Loucy (cell line): ENCODE measurements around the gene APPL2.
"Not testable (repeated sequence)": the region's sequence is repeated elsewhere in the genome, so short reads cannot be mapped to it uniquely, and the experiment has no call there.

Source experiments
- H2AFZ ChIP-seq: fragments of 200-600 bp; sonication (generic); 2 replicates; pipeline ENCODE4 v1.6.0; 2016; ENCODE audit warnings: antibody characterized with exemption, mild to moderate bottlenecking, low read length, moderate library complexity
- H3F3A ChIP-seq: fragments of 200-600 bp; 2 replicates; pipeline ENCODE4 v1.6.0; 2016; ENCODE audit warnings: antibody characterized with exemption, low read depth, mild to moderate bottlenecking
- H3K27me3 ChIP-seq: fragments of 200-600 bp; sonication (generic); 2 replicates; pipeline ENCODE4 v1.6.1; 2014; ENCODE audit warnings: low read length, mild to moderate bottlenecking; ENCODE audit not compliant: insufficient read depth, poor library complexity, severe bottlenecking
- H3K36me3 ChIP-seq: fragments of 200-600 bp; sonication (generic); 2 replicates; pipeline ENCODE4 v1.6.1; 2016; ENCODE audit warnings: low read length; ENCODE audit not compliant: insufficient read depth
- H3K4me1 ChIP-seq: fragments of 200-600 bp; sonication (generic); 2 replicates; pipeline ENCODE4 v1.5.1; 2014; ENCODE audit warnings: low read length, mild to moderate bottlenecking; ENCODE audit not compliant: insufficient read depth, poor library complexity, severe bottlenecking
- H3K4me2 ChIP-seq: fragments of 200-600 bp; sonication (generic); 2 replicates; pipeline ENCODE4 v1.6.0; 2014; ENCODE audit warnings: antibody characterized with exemption, low read length, low read depth, mild to moderate bottlenecking; ENCODE audit not compliant: poor library complexity, severe bottlenecking
- H3K4me3 ChIP-seq: fragments of 200-600 bp; sonication (generic); 2 replicates; pipeline ENCODE4 v1.5.1; 2014; ENCODE audit warnings: low read length, mild to moderate bottlenecking, mixed read lengths; ENCODE audit not compliant: poor library complexity, severe bottlenecking
- H3K79me2 ChIP-seq: fragments of 200-600 bp; sonication (generic); 2 replicates; pipeline ENCODE4 v1.6.1; 2014; ENCODE audit warnings: low read length; ENCODE audit not compliant: insufficient read depth
- H3K9ac ChIP-seq: fragments of 200-600 bp; sonication (generic); 2 replicates; pipeline ENCODE4 v1.6.0; 2014; ENCODE audit warnings: mild to moderate bottlenecking, low read depth, low read length, moderate library complexity; ENCODE audit not compliant: poor library complexity, severe bottlenecking
- H3K9me2 ChIP-seq: fragments of 200-600 bp; sonication (generic); replicated peaks from 2 replicates; pipeline ENCODE4 v1.6.1; 2016; ENCODE audit warnings: low read depth, low read length, mixed read lengths
- H3K9me3 ChIP-seq: fragments of 200-600 bp; sonication (generic); 2 replicates; pipeline ENCODE4 v1.6.1; 2014; ENCODE audit warnings: mild to moderate bottlenecking, antibody characterized with exemption, low read length, low read depth; ENCODE audit not compliant: insufficient read depth
- H4K20me1 ChIP-seq: fragments of 200-600 bp; sonication (generic); 2 replicates; pipeline ENCODE4 v1.6.0; 2014; ENCODE audit warnings: antibody characterized with exemption, low read length, mild to moderate bottlenecking; ENCODE audit not compliant: insufficient read depth, poor library complexity, severe bottlenecking
- CTCF ChIP-seq: fragments of 200-600 bp; sonication (generic); conservative IDR thresholded peaks from 2 replicates; pipeline ENCODE4 v1.5.1; 2014; ENCODE audit warnings: mild to moderate bottlenecking, antibody characterized with exemption, low read length
- EZH2phosphoT487 ChIP-seq: fragments of 200-600 bp; IDR thresholded peaks from 2 replicates; pipeline ENCODE4 v1.6.1; 2018; ENCODE audit warnings: antibody characterized with exemption, mild to moderate bottlenecking, moderate library complexity, borderline replicate concordance

The APPL2 gene

GRCh38 chr12:105257321-105257728 lies 21.4 kb upstream of the APPL2 start:
- Histone ChIP-seq H3K9me2 (no peaks in the 10 kb centered on the region), H3K9ac (no peak overlapping the region), H3K9me3 (no peaks in the 10 kb centered on the region), H3F3A (no peaks in the 10 kb centered on the region), H3K4me1 (no peaks in the 10 kb centered on the region), H4K20me1 (no peaks in the 10 kb centered on the region), H3K36me3 (no peaks in the 10 kb centered on the region), H2AFZ (no peak overlapping the region), H3K27me3 (no peaks in the 10 kb centered on the region), H3K4me3 (no peak overlapping the region), H3K4me2 (no peak overlapping the region), H3K79me2 (no peaks in the 10 kb centered on the region)
- TF ChIP-seq CTCF (no peak), EZH2phosphoT487 (no peak)

- Histone ChIP-seq H3K9me2 (no peaks in the 10 kb centered on the region), H3K4me2 (no peak overlapping the region), H3K4me1 (no peaks in the 10 kb centered on the region), H3K79me2 (no peaks in the 10 kb centered on the region), H3K36me3 (no peaks in the 10 kb centered on the region), H2AFZ (no peak overlapping the region), H3K4me3 (no peak overlapping the region), H4K20me1 (no peaks in the 10 kb centered on the region), H3K9me3 (no peaks in the 10 kb centered on the region), H3K9ac (no peak overlapping the region), H3K27me3 (no peaks in the 10 kb centered on the region), H3F3A (no peaks in the 10 kb centered on the region)
- no peak for TF ChIP-seq CTCF
- no peak for TF ChIP-seq EZH2phosphoT487
These were observed 20.9 kb upstream of the APPL2 start for GRCh38 chr12:105256921-105257320.

GRCh38 chr12:105256431-105256830 lies 20.5 kb upstream of the APPL2 start:
- not testable (repeated sequence) for H3K27me3 ChIP-seq, H3K4me2 ChIP-seq, H4K20me1 ChIP-seq, H3K9me3 ChIP-seq, H3K36me3 ChIP-seq, H3K4me1 ChIP-seq, H3K79me2 ChIP-seq, H3K9me2 ChIP-seq, H2AFZ ChIP-seq, H3K4me3 ChIP-seq, H3K9ac ChIP-seq, H3F3A ChIP-seq

- H3K4me3 ChIP-seq: no peak overlapping the region
- H3K9me3 ChIP-seq: no peaks in the 10 kb centered on the region
- no peak overlapping the region for H3K9ac ChIP-seq
- no peaks in the 10 kb centered on the region for H3K36me3 ChIP-seq
- no peaks in the 10 kb centered on the region for H3F3A ChIP-seq
- H2AFZ ChIP-seq: no peak overlapping the region
- H3K9me2 ChIP-seq: no peaks in the 10 kb centered on the region
- no peaks in the 10 kb centered on the region for H4K20me1 ChIP-seq
- no peak overlapping the region for H3K4me2 ChIP-seq
- TF ChIP-seq EZH2phosphoT487 (no peak), CTCF (no peak)
- H3K79me2 ChIP-seq: no peaks in the 10 kb centered on the region
- no peaks in the 10 kb centered on the region for H3K4me1 ChIP-seq
- no peaks in the 10 kb centered on the region for H3K27me3 ChIP-seq
These were observed 20.0 kb upstream of the APPL2 start for GRCh38 chr12:105256011-105256410.
